WTC11 (cell line): ENCODE data around the gene NPEPPS. TPM values are rescaled to one million over a fixed set of nuclear protein-coding genes. Genes with fewer than 3 reads are reported as not detected.

ENCODE experiments used
- ATAC-seq: fragments of 200-7000 bp; cut with Tn5 transposase; 2 replicates; pipeline ENCODE4 v1.10.0; 2021; ENCODE audit warnings: mild to moderate bottlenecking, moderate library complexity
- CTCF ChIA-PET: fragments of 300-600 bp; sonication (Branson Sonifier 250); formaldehyde crosslinking; loops from one replicate; lab custom pipeline; 2021; ENCODE audit warnings: antibody characterized with exemption; lab: Charles Lee
- POLR2A ChIA-PET: fragments of 350-600 bp; sonication (Branson Sonifier 250); formaldehyde crosslinking; loops from one replicate; lab custom pipeline; 2021; ENCODE audit warnings: antibody characterized with exemption; lab: Charles Lee
- DNase-seq: peaks from one replicate; pipeline ENCODE4 v3.0.0; 2021; ENCODE audit warnings: low spot score
- H3K27ac Mint-ChIP-seq: 2 replicates; pipeline ENCODE4 v1.8.0; 2021; ENCODE audit warnings: mixed read lengths
- H3K27me3 Mint-ChIP-seq: 2 replicates; pipeline ENCODE4 v1.8.0; 2021; ENCODE audit warnings: low read depth, mild to moderate bottlenecking, moderate library complexity, mixed read lengths
- H3K36me3 Mint-ChIP-seq: 2 replicates; pipeline ENCODE4 v1.8.0; 2021; ENCODE audit warnings: mixed read lengths
- H3K4me1 Mint-ChIP-seq: 2 replicates; pipeline ENCODE4 v1.8.0; 2022; ENCODE audit warnings: mixed read lengths
- H3K4me3 Mint-ChIP-seq: 2 replicates; pipeline ENCODE4 v1.8.0; 2021; ENCODE audit warnings: mild to moderate bottlenecking, moderate library complexity, mixed read lengths
- H3K9me3 Mint-ChIP-seq: 2 replicates; pipeline ENCODE4 v1.8.0; 2021; ENCODE audit warnings: mixed read lengths
- EMX1 ChIP-seq: fragments of 250-450 bp; sonication (Bioruptor Pico); IDR thresholded peaks from 2 replicates; pipeline ENCODE4 v1.8.0; 2021; ENCODE audit warnings: mild to moderate bottlenecking
- FOXJ3 ChIP-seq: sonication (generic); formaldehyde crosslinking; IDR thresholded peaks from 2 replicates; pipeline ENCODE4 v1.9.0; 2021; ENCODE audit warnings: missing genetic modification reagents, mild to moderate bottlenecking, borderline replicate concordance
- IRF2 ChIP-seq: sonication (generic); formaldehyde crosslinking; IDR thresholded peaks from 2 replicates; pipeline ENCODE4 v1.8.0; 2022; ENCODE audit warnings: low read depth, missing genetic modification reagents, borderline replicate concordance
- JUN ChIP-seq: sonication (generic); formaldehyde crosslinking; IDR thresholded peaks from 2 replicates; pipeline ENCODE4 v1.8.0; 2023; ENCODE audit warnings: mild to moderate bottlenecking, missing genetic modification reagents
- OVOL2 ChIP-seq: fragments of 250-450 bp; sonication (Bioruptor Pico); IDR thresholded peaks from 2 replicates; pipeline ENCODE4 v1.9.0; 2021; ENCODE audit warnings: mild to moderate bottlenecking, borderline replicate concordance
- RORB ChIP-seq: fragments of 250-450 bp; sonication (Bioruptor Pico); IDR thresholded peaks from 2 replicates; pipeline ENCODE4 v1.9.0; 2021; ENCODE audit warnings: mild to moderate bottlenecking
- SMAD3 ChIP-seq: sonication (generic); formaldehyde crosslinking; IDR thresholded peaks from 2 replicates; pipeline ENCODE4 v1.8.0; 2022; ENCODE audit warnings: missing genetic modification reagents, mild to moderate bottlenecking, borderline replicate concordance
- SOX15 ChIP-seq: fragments of 250-450 bp; sonication (Bioruptor Pico); IDR thresholded peaks from 2 replicates; pipeline ENCODE4 v1.9.0; 2021; ENCODE audit warnings: mild to moderate bottlenecking
- TEAD4 ChIP-seq: sonication (generic); formaldehyde crosslinking; IDR thresholded peaks from 2 replicates; pipeline ENCODE4 v1.8.0; 2022; ENCODE audit warnings: mild to moderate bottlenecking, missing genetic modification reagents
- TP53 ChIP-seq: sonication (generic); formaldehyde crosslinking; IDR thresholded peaks from 2 replicates; pipeline ENCODE4 v1.8.1; 2023; ENCODE audit warnings: mild to moderate bottlenecking, missing genetic modification reagents
- ZBTB21 ChIP-seq: sonication (generic); formaldehyde crosslinking; IDR thresholded peaks from 2 replicates; pipeline ENCODE4 v1.8.1; 2023; ENCODE audit warnings: mild to moderate bottlenecking, missing genetic modification reagents, borderline replicate concordance
- ZNF232 ChIP-seq: sonication (generic); formaldehyde crosslinking; IDR thresholded peaks from 2 replicates; pipeline ENCODE4 v1.8.0; 2022; ENCODE audit warnings: mild to moderate bottlenecking, missing genetic modification reagents
- ZNF423 ChIP-seq: fragments of 250-450 bp; sonication (Bioruptor Pico); IDR thresholded peaks from 2 replicates; pipeline ENCODE4 v2.1.2; 2022; ENCODE audit warnings: mild to moderate bottlenecking, moderate library complexity
- total RNA-seq: library from RNA; stranded (reverse); gene quantifications from 3 replicates; pipeline ENCODE4 v1.2.3, GENCODE V29; 2021
- TF ChIP-seq, protein P1 (sequence below): sonication (generic); formaldehyde crosslinking; IDR thresholded peaks from 2 replicates; pipeline ENCODE4 v1.8.1; 2023; ENCODE audit warnings: mild to moderate bottlenecking, moderate library complexity, missing genetic modification reagents
- TF ChIP-seq, protein P2 (sequence below): fragments of 250-450 bp; sonication (Bioruptor Pico); IDR thresholded peaks from 2 replicates; pipeline ENCODE4 v1.9.0; 2021; ENCODE audit warnings: mild to moderate bottlenecking, borderline replicate concordance
- TF ChIP-seq, protein P3 (sequence below): sonication (generic); formaldehyde crosslinking; conservative IDR thresholded peaks from 2 replicates; pipeline ENCODE4 v1.8.1; 2022; ENCODE audit warnings: mild to moderate bottlenecking, missing genetic modification reagents
- TF ChIP-seq, protein P4 (sequence below): sonication (generic); formaldehyde crosslinking; IDR thresholded peaks from 2 replicates; pipeline ENCODE4 v1.8.1; 2023; ENCODE audit warnings: mild to moderate bottlenecking, missing genetic modification reagents, moderate library complexity
- TF ChIP-seq, protein P5 (sequence below): fragments of 250-450 bp; sonication (Bioruptor Pico); conservative IDR thresholded peaks from 2 replicates; pipeline ENCODE4 v1.9.0; 2021; ENCODE audit warnings: mild to moderate bottlenecking
- TF ChIP-seq, protein P6 (sequence below): sonication (generic); formaldehyde crosslinking; conservative IDR thresholded peaks from 2 replicates; pipeline ENCODE4 v1.8.1; 2023; ENCODE audit warnings: mild to moderate bottlenecking, low read depth, missing genetic modification reagents, moderate library complexity

NPEPPS gene
- total RNA-seq, 1 experiment from 2014 or later: 127 TPM

DNA sequence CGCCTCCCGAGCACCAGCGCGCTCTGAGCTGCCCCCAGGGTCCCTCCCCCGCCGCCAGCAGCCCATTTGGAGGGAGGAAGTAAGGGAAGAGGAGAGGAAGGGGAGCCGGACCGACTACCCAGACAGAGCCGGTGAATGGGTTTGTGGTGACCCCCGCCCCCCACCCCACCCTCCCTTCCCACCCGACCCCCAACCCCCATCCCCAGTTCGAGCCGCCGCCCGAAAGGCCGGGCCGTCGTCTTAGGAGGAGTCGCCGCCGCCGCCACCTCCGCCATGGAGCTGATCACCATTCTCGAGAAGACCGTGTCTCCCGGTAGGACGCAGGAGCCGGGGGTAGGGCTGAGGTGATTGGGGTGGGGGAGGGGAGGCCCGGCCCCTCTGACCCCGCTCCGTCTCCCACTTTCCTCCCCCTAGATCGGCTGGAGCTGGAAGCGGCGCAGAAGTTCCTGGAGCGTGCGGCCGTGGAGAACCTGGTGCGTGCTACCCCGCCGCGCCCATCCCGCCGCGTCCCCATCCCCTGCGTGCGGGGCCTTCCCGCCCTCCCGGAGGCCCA is 119.1 kb downstream of the NPEPPS start (continued):
- TF ChIP-seq, protein P1, sequence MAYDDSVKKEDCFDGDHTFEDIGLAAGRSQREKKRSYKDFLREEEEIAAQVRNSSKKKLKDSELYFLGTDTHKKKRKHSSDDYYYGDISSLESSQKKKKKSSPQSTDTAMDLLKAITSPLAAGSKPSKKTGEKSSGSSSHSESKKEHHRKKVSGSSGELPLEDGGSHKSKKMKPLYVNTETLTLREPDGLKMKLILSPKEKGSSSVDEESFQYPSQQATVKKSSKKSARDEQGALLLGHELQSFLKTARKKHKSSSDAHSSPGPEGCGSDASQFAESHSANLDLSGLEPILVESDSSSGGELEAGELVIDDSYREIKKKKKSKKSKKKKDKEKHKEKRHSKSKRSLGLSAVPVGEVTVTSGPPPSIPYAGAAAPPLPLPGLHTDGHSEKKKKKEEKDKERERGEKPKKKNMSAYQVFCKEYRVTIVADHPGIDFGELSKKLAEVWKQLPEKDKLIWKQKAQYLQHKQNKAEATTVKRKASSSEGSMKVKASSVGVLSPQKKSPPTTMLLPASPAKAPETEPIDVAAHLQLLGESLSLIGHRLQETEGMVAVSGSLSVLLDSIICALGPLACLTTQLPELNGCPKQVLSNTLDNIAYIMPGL (CRISPR knock-in tag): 0 out of 2 replicates have a peak, but pooled peaks have one; percentile 22
- TF ChIP-seq, protein P2, sequence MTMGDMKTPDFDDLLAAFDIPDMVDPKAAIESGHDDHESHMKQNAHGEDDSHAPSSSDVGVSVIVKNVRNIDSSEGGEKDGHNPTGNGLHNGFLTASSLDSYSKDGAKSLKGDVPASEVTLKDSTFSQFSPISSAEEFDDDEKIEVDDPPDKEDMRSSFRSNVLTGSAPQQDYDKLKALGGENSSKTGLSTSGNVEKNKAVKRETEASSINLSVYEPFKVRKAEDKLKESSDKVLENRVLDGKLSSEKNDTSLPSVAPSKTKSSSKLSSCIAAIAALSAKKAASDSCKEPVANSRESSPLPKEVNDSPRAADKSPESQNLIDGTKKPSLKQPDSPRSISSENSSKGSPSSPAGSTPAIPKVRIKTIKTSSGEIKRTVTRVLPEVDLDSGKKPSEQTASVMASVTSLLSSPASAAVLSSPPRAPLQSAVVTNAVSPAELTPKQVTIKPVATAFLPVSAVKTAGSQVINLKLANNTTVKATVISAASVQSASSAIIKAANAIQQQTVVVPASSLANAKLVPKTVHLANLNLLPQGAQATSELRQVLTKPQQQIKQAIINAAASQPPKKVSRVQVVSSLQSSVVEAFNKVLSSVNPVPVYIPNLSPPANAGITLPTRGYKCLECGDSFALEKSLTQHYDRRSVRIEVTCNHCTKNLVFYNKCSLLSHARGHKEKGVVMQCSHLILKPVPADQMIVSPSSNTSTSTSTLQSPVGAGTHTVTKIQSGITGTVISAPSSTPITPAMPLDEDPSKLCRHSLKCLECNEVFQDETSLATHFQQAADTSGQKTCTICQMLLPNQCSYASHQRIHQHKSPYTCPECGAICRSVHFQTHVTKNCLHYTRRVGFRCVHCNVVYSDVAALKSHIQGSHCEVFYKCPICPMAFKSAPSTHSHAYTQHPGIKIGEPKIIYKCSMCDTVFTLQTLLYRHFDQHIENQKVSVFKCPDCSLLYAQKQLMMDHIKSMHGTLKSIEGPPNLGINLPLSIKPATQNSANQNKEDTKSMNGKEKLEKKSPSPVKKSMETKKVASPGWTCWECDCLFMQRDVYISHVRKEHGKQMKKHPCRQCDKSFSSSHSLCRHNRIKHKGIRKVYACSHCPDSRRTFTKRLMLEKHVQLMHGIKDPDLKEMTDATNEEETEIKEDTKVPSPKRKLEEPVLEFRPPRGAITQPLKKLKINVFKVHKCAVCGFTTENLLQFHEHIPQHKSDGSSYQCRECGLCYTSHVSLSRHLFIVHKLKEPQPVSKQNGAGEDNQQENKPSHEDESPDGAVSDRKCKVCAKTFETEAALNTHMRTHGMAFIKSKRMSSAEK (CRISPR knock-in tag): 0 out of 2 replicates have a peak, but pooled peaks have one; percentile 0
- TF ChIP-seq SOX15: no peak
- TF ChIP-seq, all 79 proteins: peak for 5

DNA sequence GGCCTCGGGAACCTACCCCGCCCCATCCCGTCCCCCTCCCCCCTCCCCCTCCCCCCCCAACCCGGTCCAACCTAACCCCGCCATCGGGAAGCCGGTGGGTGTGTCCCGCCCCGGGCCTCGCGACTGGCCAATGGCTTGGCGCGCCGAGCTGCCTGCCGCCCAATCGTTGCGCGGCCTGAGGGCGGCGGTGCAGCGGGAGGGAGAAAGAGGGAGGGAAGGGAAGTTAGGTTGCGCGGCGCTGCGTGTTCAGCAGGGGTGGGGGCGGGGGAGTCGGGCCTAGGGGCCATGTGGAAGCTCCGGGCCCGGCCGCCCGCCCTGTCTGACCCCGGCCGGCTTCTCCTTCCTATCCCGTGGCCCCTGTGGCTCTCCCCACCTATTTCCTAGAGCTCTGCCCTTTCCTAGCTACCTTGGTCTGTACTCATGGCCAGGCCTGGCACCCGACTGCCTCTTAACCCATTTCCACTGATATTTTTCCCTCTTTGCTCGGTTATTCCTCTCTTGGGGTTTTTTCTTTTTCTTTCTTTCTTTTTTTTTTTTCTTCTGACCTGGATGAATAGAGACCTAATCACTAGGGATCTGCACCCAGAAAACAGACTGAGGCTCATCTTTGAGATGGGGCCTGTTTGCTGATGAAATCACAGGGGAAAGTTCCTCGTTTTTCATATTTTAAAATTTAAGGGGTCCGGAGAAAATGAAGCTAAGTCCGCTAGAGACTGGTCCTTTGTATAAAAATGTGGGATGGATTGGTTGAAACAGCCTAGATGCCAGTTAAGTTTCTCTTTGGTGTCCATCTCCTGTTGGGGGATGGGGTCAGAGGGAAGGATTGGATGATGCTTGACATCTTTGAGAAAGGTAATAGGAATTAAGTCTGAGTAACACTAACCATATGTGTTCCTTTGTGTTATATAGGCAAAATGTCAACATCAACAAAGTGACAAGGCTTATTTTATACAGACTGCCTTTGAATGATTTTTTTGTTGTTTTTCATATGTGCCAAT is 119.9 kb downstream of the NPEPPS start:
- POLR2A ChIA-PET: interaction anchor here (0.6 to 2.4 kb wide), 8 partner anchors 12 to 244 kb away, joined by 3 to 15 read pairs (median 3); partner anchors contain the start of genes SCRN2 and TBKBP1
- ATAC-seq (peak; percentile 46), DNase-seq (peak; percentile 97)
- Mint-ChIP-seq H3K4me1 (peaks cover 28% of the 10 kb centered on the region), H3K36me3 (peaks cover 46% of the 10 kb centered on the region), H3K9me3 (no peaks in the 10 kb centered on the region), H3K4me3 (peak overlapping the region; percentile 91), H3K27me3 (no peaks in the 10 kb centered on the region; the same call in 1 of the 2 replicates), H3K27ac (peak overlapping the region; percentile 86; the same call in 1 of the 2 replicates)
- CTCF ChIA-PET: interaction anchor here (0.5 to 2.1 kb wide), 9 partner anchors 13 to 404 kb away, joined by 3 to 12 read pairs (median 4); partner anchors contain the start of gene TBKBP1
- TF ChIP-seq IRF2 (no peak), EMX1 (CRISPR knock-in tag) (no peak), OVOL2 (CRISPR knock-in tag) (no peak), ZNF423 (CRISPR knock-in tag) (no peak), TP53 (no peak), SMAD3 (no peak), FOXJ3 (no peak), ZNF232 (CRISPR knock-in tag) (no peak), ZBTB21 (CRISPR knock-in tag) (no peak), JUN (CRISPR knock-in tag) (no peak), RORB (CRISPR knock-in tag) (no peak), TEAD4 (CRISPR knock-in tag) (no peak)
- TF ChIP-seq, protein P3, sequence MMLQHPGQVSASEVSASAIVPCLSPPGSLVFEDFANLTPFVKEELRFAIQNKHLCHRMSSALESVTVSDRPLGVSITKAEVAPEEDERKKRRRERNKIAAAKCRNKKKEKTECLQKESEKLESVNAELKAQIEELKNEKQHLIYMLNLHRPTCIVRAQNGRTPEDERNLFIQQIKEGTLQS: no peak
- TF ChIP-seq, protein P1 (CRISPR knock-in tag): 0 out of 2 replicates have a peak, but pooled peaks have one; percentile 15
- TF ChIP-seq, protein P4, sequence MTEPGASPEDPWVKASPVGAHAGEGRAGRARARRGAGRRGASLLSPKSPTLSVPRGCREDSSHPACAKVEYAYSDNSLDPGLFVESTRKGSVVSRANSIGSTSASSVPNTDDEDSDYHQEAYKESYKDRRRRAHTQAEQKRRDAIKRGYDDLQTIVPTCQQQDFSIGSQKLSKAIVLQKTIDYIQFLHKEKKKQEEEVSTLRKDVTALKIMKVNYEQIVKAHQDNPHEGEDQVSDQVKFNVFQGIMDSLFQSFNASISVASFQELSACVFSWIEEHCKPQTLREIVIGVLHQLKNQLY (CRISPR knock-in tag): no peak
- TF ChIP-seq, protein P5, sequence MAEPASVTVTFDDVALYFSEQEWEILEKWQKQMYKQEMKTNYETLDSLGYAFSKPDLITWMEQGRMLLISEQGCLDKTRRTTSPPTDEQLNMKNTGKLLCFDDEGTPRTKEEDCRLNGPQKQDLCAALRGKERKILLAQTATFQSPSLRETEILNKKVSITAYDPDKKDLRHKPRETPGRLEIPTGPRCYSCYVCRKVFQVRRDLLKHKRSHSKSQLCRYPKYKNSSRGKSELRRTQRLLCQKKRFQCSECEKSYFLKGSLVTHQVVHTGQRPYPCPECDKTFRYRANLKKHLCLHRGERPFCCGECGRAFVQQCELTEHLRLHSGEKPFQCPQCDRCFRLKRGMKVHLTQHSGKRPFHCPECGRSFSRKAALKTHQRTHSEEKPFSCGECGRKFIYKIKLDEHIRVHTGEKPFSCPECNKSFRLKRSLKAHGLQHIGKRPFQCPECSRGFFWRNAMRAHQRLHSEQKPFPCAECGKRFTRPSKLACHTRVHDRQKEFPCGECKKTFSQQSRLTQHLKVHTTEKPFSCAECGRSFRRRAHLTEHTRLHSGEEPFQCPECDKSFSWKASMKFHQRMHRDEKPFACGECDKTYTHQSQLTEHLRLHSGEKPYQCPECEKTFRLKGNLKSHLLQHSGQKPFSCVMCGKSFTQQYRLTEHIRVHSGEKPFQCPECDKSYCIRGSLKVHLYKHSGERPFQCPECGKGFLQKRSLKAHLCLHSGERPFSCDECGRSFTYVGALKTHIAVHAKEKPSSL (CRISPR knock-in tag): no peak
- TF ChIP-seq, protein P6, sequence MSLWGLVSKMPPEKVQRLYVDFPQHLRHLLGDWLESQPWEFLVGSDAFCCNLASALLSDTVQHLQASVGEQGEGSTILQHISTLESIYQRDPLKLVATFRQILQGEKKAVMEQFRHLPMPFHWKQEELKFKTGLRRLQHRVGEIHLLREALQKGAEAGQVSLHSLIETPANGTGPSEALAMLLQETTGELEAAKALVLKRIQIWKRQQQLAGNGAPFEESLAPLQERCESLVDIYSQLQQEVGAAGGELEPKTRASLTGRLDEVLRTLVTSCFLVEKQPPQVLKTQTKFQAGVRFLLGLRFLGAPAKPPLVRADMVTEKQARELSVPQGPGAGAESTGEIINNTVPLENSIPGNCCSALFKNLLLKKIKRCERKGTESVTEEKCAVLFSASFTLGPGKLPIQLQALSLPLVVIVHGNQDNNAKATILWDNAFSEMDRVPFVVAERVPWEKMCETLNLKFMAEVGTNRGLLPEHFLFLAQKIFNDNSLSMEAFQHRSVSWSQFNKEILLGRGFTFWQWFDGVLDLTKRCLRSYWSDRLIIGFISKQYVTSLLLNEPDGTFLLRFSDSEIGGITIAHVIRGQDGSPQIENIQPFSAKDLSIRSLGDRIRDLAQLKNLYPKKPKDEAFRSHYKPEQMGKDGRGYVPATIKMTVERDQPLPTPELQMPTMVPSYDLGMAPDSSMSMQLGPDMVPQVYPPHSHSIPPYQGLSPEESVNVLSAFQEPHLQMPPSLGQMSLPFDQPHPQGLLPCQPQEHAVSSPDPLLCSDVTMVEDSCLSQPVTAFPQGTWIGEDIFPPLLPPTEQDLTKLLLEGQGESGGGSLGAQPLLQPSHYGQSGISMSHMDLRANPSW (CRISPR knock-in tag): no peak
